HG03108 (cell line): Measurements from ENCODE around the gene HYLS1.
"Not testable (repeated sequence)": the region's sequence is repeated elsewhere in the genome, so short reads cannot be mapped to it uniquely, and the experiment has no call there.

ENCODE experiments used
- ATAC-seq: cut with Tn5 transposase; IDR thresholded peaks from one replicate; pipeline ENCODE4 v1.9.1; 2021; ENCODE audit warnings: moderate library complexity; ENCODE audit not compliant: unreplicated experiment

Gene HYLS1

GRCh38 chr11:125902927-125903710, 15.7 kb downstream of the HYLS1 start, which contains the start of gene PUS3:
Gene PUS3, minus strand, starts transcription at chr11:125903206. Its CDS starts 6,922 bp downstream, at chr11:125896284.
- ATAC-seq, result peak; percentile 96

GRCh38 chr11:125903711-125904659, 16.5 kb downstream of the HYLS1 start, which contains the start of gene DDX25:
Gene DDX25, plus strand, starts transcription at chr11:125904508. Its CDS starts 10 bp downstream, at chr11:125904518.
- ATAC-seq, result no peak

GRCh38 chr11:125904678-125905077, 17.2 kb downstream of the HYLS1 start:
- no peak for ATAC-seq

GRCh38 chr11:125910226-125910849, 22.9 kb downstream of the HYLS1 start:
- ATAC-seq, result no peak

- not testable (repeated sequence) for ATAC-seq
These were observed 27.1 kb downstream of the HYLS1 start for GRCh38 chr11:125914601-125915000.

- ATAC-seq, result no peak
These were observed 29.3 kb downstream of the HYLS1 start for GRCh38 chr11:125916683-125917347.

GRCh38 chr11:125918140-125918840, 30.8 kb downstream of the HYLS1 start:
- no peak for ATAC-seq

- no peak for ATAC-seq
These were observed 33.6 kb downstream of the HYLS1 start for GRCh38 chr11:125921042-125921441.

- no peak for ATAC-seq
These were observed 34.7 kb downstream of the HYLS1 start for GRCh38 chr11:125922156-125922555.

- no peak for ATAC-seq
These were observed 35.6 kb downstream of the HYLS1 start for GRCh38 chr11:125923012-125923579.

GRCh38 chr11:125923633-125924032, 36.2 kb downstream of the HYLS1 start:
- no peak for ATAC-seq

- ATAC-seq, result no peak
These were observed 37.0 kb downstream of the HYLS1 start for GRCh38 chr11:125924384-125925007.

GRCh38 chr11:125925247-125925740, 37.8 kb downstream of the HYLS1 start:
- no peak for ATAC-seq

GRCh38 chr11:125925804-125926203, 38.3 kb downstream of the HYLS1 start:
- ATAC-seq, result no peak

- no peak for ATAC-seq
These were observed 39.2 kb downstream of the HYLS1 start for GRCh38 chr11:125926682-125927081.

GRCh38 chr11:125929445-125930075, 42.1 kb downstream of the HYLS1 start:
- no peak for ATAC-seq

GRCh38 chr11:125930076-125930450, 42.6 kb downstream of the HYLS1 start:
- no peak for ATAC-seq

GRCh38 chr11:125931116-125931515, 43.6 kb downstream of the HYLS1 start:
- ATAC-seq, result no peak

- no peak for ATAC-seq
These were observed 44.2 kb downstream of the HYLS1 start for GRCh38 chr11:125931668-125932067.
